ENCODE results near the gene MRPS23.

The MRPS23 gene

DNA sequence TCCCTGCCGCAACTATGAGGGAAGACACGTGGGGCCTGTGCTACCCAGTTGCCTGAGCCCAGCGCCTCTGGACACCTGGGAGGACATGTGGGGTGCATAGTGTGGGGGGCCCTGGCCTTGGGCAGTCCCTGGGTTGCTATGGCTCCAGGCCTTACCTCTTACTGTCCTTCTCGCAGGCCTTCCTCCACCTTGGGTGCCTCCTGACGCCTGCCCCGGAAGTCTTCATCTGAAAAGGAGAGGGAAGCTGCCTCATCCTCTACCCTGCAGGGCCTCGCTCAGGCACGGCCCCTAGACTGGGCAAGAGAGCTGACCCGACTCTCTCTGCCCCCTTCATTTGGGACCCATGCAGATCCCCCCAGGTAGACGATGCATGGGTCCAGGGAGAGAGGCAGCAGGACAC lies 16.5 kb upstream of the MRPS23 start:
- ATAC-seq (replicated peaks) (no peak), DNase-seq (no peak)
- Mint-ChIP-seq H3K27me3 (peaks cover 33 to 59% of the 10 kb centered on the region in 2 donors), H3K36me3 (ENCODE audit: insufficient read depth) (peaks cover 3% of the 10 kb centered on the region), H3K4me3 (no peak overlapping the region), H3K27ac (no peak overlapping the region), H3K4me1 (ENCODE audit: low read depth in 2 of 2) (peaks cover under 1% of the 10 kb centered on the region in 2 donors), H3K9me3 (no peaks in the 10 kb centered on the region)

DNA sequence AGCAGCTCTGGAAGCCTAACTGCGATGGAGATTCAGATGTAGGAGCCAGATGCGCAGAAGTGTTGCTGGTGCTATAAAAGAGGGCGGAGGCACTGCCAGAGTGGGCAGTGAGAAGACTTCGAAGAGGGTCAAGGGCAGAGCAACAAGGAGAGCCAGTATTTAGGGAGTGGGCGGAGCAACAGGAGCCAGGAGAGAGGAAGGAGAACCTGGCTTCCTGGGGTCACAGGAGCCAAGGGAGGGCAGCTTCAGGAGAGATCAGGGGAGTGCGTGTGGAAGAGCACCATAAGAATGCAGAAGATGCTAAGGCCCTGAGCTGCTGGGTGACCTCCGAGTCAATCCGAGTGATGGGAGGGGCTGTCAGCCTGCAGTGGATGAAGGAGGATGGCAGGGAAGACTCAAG lies 14.4 kb upstream of the MRPS23 start:
- no peaks in the 10 kb centered on the region for H3K9me3 Mint-ChIP-seq
- no peaks in the 10 kb centered on the region for H3K36me3 Mint-ChIP-seq (ENCODE audit: insufficient read depth)
- H3K27ac Mint-ChIP-seq: no peak overlapping the region
- no peak overlapping the region for H3K4me3 Mint-ChIP-seq
- peaks cover 9 to 10% of the 10 kb centered on the region in 2 donors for H3K4me1 Mint-ChIP-seq (ENCODE audit: low read depth in 2 of 2)
- DNase-seq (no peak), ATAC-seq (replicated peaks) (no peak)
- H3K27me3 Mint-ChIP-seq: peaks cover 36 to 62% of the 10 kb centered on the region in 2 donors

DNA sequence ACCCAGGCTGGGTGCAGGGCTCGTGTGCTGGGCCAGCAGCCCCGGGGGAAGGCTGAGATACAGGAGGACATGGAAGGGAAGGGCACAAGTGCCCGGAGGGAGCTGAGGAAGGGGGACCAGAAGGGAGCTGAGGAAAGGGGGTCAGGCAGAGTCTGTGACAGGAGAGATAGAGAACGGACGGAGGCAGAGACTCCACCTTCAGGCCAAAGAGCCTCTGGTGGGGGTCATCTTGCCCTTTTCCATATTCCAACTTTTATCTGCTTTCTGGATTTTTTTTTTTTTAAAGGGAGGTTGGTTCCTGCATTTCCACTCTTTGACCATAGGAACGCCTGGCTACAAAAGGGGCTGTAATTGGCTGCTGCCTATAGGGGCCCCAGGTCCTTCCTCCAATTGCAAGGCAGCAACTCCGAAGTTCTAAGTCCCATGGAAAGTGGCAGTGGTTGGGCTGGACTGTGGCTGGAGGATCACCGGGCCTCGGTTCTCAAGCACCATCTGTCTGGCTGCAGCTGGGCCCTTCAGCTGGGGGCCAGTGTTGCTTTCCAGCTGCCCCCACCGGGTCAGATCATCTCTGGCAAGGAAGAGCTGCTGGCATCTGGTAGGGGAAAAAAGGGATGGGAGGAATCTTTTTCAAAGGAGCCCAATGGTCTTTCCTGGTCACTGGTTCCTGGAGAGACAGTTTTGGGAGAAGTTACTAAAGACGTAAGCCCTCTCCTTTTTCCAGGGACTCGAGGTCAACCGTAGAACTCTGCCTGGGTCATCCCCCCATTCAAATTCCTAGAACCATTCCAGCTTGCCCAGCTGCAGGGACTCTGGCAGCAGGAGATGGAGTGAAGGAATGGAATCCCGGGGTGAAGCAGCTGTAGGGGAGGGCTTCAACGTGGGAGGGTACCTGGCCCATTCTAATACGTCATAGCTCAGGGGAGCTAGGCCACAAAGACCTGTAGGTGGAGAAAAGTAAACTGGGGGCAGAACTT lies 13.1 kb upstream of the MRPS23 start:
- Mint-ChIP-seq H3K4me1 (ENCODE audit: low read depth in 2 of 2) (peaks cover 9 to 10% of the 10 kb centered on the region in 2 donors), H3K9me3 (no peaks in the 10 kb centered on the region), H3K4me3 (no peak overlapping the region), H3K27me3 (peaks cover 48 to 73% of the 10 kb centered on the region in 2 donors), H3K27ac (no peak overlapping the region), H3K36me3 (ENCODE audit: insufficient read depth) (no peaks in the 10 kb centered on the region)
- DNase-seq (no peak), ATAC-seq (replicated peaks) (no peak)

DNA sequence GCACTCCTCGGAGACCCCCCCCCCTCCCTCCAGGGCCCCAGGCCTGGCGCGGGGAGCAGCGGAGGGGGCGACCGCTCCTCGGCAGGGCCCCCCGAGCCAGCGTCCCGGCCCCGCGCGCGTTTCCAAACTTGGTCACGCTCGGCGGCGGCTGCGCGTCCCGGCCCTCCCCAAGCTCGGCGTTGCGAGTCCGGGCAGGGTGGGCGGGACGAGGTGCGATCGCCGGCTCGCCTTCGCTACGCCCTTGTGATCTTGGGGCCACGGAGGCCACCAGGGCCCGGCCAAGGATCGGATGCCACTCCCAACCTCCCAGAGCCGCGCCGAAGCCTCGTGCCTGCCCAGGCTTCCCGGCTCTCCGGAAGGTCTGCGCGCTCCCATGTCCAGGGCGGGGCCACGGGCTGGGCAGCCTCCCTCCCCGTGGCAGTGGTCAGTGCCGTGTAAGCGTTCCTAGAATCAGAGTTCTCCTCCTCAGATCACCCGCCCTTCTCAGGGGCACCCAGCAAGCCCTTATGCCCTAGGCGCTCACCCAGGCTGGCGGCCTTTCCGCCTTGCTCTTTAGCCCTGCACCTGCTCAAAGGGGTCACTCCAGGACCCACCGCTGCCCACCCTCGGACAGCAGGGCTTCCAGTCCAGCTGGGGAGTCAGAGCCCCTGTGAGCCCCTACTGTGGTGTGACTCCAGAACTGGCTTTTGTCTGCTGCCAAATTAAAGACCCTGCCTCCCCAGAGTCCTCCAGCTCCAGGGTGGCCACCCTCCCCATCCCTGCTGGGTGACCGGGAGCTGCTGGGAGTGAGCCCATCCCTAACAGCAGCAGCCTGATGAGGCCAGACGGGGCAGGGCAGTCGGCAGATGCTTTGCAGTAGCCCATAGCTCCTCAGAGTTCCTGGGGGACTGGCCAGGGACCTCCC lies 12.2 kb upstream of the MRPS23 start:
- Mint-ChIP-seq H3K27me3 (peaks cover 48 to 66% of the 10 kb centered on the region in 2 donors), H3K4me1 (ENCODE audit: low read depth in 2 of 2) (peaks cover 9 to 10% of the 10 kb centered on the region in 2 donors)

DNA sequence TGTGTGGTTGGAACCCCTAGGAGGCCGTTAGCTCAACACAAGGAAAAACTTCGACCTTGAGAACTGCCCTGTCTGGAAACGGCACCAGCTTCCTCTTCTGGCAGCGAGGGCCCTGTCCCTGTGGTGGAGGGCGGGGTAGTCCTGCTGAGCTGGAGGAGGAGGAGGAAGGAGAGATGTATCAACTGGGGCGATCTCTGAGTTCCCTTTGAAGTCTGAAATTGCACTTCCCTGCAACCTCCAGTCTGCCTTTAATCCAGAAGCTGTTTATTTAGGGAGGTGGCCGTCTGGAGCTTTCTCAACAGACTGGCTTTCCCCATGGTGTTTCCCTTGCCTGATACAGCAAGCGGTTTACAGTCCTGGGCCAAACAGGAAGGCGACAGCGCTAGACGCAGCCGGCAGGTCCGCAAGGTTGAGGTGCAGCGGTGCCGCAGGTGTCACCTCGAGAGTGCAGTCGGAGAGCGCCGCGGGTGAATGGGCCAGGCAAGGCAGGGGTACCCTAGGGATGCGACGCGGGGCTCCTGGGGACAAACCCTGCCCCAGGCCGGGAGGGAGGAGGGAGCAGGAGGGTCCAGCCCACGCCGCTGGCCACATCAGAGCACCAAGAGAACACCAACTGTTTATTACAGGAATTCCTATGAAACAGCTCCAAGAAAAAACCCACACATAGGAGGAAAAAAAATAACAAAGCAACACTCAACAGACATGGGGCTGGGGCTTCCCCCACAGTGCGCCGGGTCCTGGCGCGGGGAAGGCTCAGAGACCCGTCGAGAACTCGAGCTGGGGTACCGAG lies 11.4 kb upstream of the MRPS23 start:
- Mint-ChIP-seq H3K27ac (peak overlapping the region in 1 of 2 donors; percentile 54), H3K27me3 (peaks cover 48 to 66% of the 10 kb centered on the region in 2 donors), H3K4me3 (peak overlapping the region; percentile 69 to 74), H3K36me3 (ENCODE audit: insufficient read depth) (no peaks in the 10 kb centered on the region), H3K9me3 (no peaks in the 10 kb centered on the region), H3K4me1 (ENCODE audit: low read depth in 2 of 2) (peaks cover 9 to 10% of the 10 kb centered on the region in 2 donors)
- peak; percentile 30 to 36 (median 34) for DNase-seq
- ATAC-seq (replicated peaks): peak; percentile 88

More for the DNA sequence above, 12.2 kb upstream of the MRPS23 start:
- DNase-seq (no peak), ATAC-seq (replicated peaks) (no peak)
- Mint-ChIP-seq H3K36me3 (ENCODE audit: insufficient read depth) (no peaks in the 10 kb centered on the region), H3K9me3 (no peaks in the 10 kb centered on the region), H3K27ac (no peak overlapping the region), H3K4me3 (peak overlapping the region in 1 of 2 donors; percentile 10)

DNA sequence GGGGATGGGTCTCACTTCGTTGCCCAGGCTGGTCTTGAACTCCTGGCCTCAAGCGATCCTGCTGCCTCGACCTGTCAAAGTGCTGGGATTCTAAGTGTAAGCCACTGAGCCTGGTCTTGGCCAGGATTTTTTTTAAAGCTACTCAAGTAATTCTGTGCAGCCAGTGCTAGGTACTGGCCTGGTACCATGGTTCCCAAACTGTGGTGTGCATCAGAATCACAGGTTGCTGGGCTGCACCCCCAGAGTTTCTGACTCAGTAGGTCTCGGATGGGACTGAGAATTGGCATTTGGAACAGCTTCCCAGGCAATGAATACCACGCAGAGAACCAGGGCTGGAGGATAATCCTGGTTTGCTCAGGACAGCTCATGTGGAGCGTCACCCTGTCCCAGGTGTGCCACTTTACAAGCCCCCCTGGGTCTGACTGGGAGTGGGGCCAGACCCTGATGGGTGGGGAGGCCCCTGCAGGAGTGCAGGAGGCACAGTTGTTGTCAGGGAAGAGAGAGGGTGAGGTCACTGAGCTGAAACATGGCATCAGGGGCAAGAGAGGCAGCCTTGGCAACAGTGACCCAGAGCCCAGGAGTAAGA lies 10.7 kb upstream of the MRPS23 start:
- H3K27me3 Mint-ChIP-seq: peaks cover 48 to 66% of the 10 kb centered on the region in 2 donors
- H3K4me3 Mint-ChIP-seq: peak overlapping the region; percentile 69 to 74
- ATAC-seq (replicated peaks) (no peak), DNase-seq (no peak)
- peaks cover 9 to 10% of the 10 kb centered on the region in 2 donors for H3K4me1 Mint-ChIP-seq (ENCODE audit: low read depth in 2 of 2)
- H3K27ac Mint-ChIP-seq: no peak overlapping the region
- H3K36me3 Mint-ChIP-seq (ENCODE audit: insufficient read depth): no peaks in the 10 kb centered on the region
- H3K9me3 Mint-ChIP-seq: no peaks in the 10 kb centered on the region

DNA sequence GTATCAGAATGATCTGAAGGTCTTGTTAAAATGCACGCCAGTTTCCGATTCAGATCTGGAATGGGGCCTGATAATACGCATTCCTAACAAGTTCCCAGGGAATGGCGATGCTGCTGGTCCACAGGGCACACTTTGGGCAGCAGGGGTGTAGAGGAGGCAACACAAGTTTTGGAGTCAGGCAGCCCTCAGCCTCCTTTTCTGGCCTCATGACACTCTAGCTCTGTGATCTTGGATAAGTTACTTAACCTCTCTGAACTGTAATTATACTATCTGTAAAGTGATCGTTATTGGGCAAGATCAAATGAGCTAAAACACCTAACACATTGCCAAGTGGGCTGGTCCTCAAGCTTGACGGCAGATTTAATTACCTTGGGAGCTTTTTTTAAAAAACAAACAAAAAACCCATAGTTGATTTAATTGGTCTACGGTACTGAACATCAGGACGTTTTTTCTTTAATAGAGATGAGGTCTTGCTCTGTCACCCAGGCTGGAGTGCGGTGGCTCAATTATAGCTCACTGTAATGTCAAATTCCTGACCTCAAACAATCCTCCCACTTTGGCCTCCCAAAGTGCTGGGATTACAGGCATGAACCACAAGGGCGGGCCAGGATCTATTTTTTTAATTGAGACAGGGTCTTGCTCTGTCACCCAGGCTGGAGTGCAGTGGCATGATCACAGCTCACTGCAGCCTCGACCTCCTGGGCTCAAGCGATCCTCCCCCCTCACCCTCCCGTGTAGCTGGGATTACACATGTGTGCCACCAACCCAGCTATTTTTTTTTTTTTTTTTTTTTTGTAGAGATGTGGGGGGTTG lies 10.0 kb upstream of the MRPS23 start:
- DNase-seq (no peak), ATAC-seq (replicated peaks) (no peak)
- Mint-ChIP-seq H3K36me3 (ENCODE audit: insufficient read depth) (no peaks in the 10 kb centered on the region), H3K27ac (no peak overlapping the region), H3K27me3 (peaks cover 48 to 60% of the 10 kb centered on the region in 2 donors), H3K9me3 (no peaks in the 10 kb centered on the region), H3K4me1 (ENCODE audit: low read depth in 2 of 2) (peaks cover 9 to 10% of the 10 kb centered on the region in 2 donors), H3K4me3 (no peak overlapping the region)

DNA sequence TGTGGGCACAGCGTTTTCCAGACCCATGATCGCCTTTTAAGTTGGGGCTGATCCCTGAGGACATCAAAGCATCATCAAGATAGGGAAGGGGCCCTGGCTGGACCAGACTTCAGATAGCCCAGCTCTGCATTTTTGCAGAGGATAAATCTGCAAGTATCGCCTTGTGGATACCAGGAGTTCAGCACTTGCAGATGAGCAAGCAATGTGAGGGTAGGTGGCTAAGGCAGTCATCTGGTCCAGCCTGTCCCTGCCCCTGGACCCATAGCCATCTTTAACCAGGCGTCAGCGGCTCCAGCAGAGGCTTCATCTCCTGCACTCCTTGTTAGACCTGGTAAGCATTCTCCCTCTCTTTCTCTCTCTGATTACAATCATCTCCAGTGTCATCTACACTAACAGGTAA lies 9.0 kb upstream of the MRPS23 start:
- H3K4me1 Mint-ChIP-seq (ENCODE audit: low read depth in 2 of 2): peaks cover 9 to 10% of the 10 kb centered on the region in 2 donors
- DNase-seq: no peak
- no peaks in the 10 kb centered on the region for H3K36me3 Mint-ChIP-seq (ENCODE audit: insufficient read depth)
- no peaks in the 10 kb centered on the region for H3K9me3 Mint-ChIP-seq
- ATAC-seq (replicated peaks): no peak
- peaks cover 41 to 50% of the 10 kb centered on the region in 2 donors for H3K27me3 Mint-ChIP-seq
- H3K27ac Mint-ChIP-seq: no peak overlapping the region
- H3K4me3 Mint-ChIP-seq: no peak overlapping the region

DNA sequence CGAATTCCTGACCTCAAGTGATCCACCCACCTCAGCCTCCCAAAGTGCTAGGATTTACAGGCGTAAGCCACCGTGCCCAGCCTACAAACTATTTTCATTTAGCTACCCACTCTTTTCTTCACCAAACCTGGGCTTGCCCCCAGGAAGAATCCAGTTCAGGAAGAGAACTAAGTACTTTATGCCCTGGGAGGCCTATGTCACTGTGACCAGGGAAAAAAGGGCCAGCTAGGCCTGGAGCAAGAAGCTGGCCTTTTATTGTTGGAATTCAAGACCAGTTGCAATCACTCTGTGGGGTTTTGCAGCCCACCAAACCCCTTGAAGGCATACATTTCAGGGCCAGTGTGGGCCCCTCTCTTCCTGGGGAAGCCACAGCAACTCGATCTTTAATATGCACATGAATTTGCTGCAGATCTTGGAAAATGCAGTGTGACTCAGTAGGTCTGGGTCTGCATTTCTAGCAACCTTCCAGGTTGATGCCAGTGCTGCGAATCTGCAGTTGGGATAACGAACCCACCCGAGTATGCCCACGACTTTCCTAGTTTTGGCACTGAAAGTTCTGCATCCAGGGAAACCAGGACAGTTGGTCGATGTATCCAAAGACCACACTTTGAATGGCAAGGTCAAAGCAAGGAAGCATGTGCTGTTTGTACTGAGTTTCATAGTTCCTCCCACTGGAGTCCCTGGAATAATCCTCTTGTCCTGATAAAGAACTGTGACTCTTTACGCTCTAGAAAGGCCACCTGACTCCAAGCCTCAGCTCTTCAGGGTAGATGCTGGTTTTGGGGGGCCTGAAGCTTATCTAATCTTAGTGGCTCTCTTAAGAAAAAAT lies 7.2 kb upstream of the MRPS23 start:
- no peaks in the 10 kb centered on the region for H3K9me3 Mint-ChIP-seq
- H3K27ac Mint-ChIP-seq: no peak overlapping the region
- H3K27me3 Mint-ChIP-seq: peaks cover 25 to 32% of the 10 kb centered on the region in 2 donors
- H3K36me3 Mint-ChIP-seq (ENCODE audit: insufficient read depth): no peaks in the 10 kb centered on the region
- no peak for ATAC-seq (replicated peaks)
- no peak for DNase-seq
- peaks cover 9 to 10% of the 10 kb centered on the region in 2 donors for H3K4me1 Mint-ChIP-seq (ENCODE audit: low read depth in 2 of 2)
- H3K4me3 Mint-ChIP-seq: no peak overlapping the region

DNA sequence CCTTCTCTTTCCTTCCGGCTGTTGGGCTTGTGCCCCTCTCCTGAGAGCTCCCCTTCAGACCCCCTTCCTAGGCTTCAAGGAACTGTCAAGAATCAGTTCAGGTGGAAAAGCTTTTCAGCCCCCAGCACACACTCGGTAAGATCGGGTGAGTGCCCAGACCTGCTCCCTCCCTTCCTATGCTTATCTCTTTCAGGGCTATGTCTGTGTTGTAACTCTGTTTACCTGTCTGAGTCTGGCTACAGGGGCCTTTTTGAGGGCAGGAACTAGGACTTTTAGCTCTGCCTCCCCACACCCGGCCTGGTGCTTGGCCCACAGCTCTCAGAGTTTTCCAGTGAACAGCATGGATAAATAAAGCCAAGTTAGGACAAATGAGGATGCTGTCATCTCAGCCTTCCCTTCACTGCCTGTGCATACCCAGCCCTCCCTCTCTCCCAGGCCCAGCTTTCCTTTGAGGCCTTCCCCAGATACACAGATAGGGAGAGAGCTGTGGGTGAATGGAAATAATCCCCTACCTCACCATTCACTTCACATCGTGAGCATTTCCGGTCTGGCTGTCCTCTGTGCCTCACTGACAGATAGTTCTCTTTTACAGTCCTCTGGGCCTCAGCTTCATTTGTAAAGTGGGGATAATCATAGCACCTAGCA lies 5.7 kb upstream of the MRPS23 start:
- Mint-ChIP-seq H3K27me3 (peaks cover 15 to 21% of the 10 kb centered on the region in 2 donors), H3K4me1 (ENCODE audit: low read depth in 2 of 2) (peaks cover 5 to 12% of the 10 kb centered on the region in 2 donors), H3K9me3 (no peaks in the 10 kb centered on the region), H3K27ac (no peak overlapping the region), H3K36me3 (ENCODE audit: insufficient read depth) (peaks cover 5% of the 10 kb centered on the region), H3K4me3 (no peak overlapping the region)
- DNase-seq (no peak), ATAC-seq (replicated peaks) (no peak)

DNA sequence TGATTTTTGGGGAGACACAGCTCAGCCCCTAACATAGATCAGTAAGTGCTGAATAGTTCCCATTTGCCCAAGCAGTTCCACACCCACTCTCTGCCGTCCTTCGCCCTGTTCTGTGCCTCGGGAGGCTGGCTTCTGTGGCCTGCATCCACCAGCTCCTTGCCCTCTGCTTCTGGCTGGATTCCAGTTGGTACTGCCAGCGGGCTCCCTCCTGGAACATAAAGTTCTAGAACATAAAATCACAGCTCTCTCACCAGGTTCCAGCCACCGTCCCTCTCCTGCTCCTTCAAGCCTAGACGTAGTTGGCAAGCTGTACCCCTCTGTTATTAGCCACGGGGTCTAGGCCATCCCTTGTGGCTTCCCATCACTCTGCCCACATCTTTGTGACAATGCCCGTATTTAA lies 3.9 kb upstream of the MRPS23 start:
- no peak for ATAC-seq (replicated peaks)

More for the DNA sequence above, 3.9 kb upstream of the MRPS23 start:
- Mint-ChIP-seq H3K27ac (no peak overlapping the region), H3K36me3 (ENCODE audit: insufficient read depth) (peaks cover 17% of the 10 kb centered on the region), H3K27me3 (peaks cover 6% of the 10 kb centered on the region in 2 donors), H3K9me3 (no peaks in the 10 kb centered on the region), H3K4me3 (no peak overlapping the region), H3K4me1 (ENCODE audit: low read depth in 2 of 2) (peaks cover 20 to 27% of the 10 kb centered on the region in 2 donors)
- no peak for DNase-seq
